HPDE6-E6E7 (cell line): ENCODE results near the gene TFB2M.

Source experiments
- DNase-seq: peaks from one replicate; pipeline ENCODE4 v3.0.0; 2011; ENCODE audit warnings: missing footprints; ENCODE audit errors: extremely low spot score

Gene TFB2M

DNA sequence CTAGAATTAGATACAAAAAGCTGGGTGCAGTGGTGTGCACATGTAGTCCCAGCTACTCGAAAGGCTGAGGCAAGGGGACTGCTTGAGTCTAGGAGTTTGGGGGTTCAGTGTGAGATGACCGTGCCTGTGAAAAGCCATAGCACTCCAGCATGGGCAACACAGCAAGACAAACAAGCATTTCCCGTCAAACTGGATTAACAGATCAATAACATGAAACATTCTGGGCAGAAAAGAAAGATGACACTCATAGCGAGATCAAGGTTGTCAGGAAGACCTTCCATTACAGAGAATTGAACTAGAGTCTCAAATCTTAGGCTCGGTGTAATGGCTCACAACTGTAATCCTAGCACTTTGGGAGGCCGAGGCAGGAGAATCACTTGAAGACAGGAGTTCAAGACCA, 14.0 kb downstream of the TFB2M start:
- DNase-seq, result no peak

DNA sequence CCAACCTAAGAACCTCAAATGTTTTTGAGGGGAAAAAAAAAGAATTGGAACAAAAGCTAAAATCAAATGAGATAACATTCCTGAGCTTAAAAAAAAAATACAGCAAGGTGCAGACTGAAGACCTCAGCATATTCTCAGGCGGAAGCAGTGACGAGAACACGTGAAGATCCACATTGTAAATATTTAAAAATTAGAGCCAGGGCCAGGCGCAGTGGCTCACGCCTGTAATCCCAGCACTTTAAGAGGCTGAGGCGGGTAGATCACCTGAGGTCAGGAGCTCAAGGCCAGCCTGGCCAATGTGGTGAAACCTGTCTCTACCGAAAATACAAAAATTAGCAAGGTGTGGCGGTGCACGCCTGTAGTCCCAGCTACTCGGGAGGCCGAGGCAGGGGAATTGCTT, 15.7 kb downstream of the TFB2M start:
- no peak for DNase-seq

DNA sequence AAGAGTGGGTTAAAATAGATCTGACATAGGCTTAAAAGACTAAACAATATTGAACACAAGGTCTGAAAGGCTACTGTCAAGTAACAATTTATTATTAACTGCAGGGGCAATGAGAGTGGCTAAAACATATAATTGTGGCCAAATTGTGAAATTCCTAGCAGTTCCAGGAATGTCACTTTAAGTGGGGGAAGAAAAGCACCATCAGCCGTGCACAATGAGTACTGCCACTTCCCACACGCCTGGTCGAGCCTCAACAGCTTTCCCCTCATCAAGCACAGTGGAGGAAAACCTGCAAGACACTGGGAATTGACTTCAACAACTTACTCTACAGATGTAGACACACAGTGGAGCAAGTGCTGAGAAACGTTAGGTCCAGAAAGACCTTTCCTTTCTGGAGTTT, 16.4 kb downstream of the TFB2M start:
- DNase-seq, result no peak

DNA sequence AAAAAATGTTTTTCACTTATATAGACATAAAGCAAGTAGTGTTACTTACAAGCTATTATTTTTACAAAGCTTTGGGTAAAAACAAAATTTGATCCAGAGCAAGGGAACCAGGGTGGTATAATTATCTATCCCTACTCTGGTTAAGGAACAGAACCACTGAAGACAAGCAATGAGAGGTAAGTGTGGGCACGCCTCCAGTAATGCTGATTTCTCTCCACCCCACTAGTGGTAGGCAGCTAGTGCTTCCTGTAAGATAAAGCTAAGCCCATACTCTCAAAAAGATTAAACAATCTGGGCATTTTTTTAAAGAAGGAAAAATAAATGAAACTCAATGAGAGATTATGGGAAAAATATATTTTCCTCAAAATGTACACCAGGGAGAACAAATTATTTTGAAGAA, 22.1 kb downstream of the TFB2M start:
- no peak for DNase-seq

DNA sequence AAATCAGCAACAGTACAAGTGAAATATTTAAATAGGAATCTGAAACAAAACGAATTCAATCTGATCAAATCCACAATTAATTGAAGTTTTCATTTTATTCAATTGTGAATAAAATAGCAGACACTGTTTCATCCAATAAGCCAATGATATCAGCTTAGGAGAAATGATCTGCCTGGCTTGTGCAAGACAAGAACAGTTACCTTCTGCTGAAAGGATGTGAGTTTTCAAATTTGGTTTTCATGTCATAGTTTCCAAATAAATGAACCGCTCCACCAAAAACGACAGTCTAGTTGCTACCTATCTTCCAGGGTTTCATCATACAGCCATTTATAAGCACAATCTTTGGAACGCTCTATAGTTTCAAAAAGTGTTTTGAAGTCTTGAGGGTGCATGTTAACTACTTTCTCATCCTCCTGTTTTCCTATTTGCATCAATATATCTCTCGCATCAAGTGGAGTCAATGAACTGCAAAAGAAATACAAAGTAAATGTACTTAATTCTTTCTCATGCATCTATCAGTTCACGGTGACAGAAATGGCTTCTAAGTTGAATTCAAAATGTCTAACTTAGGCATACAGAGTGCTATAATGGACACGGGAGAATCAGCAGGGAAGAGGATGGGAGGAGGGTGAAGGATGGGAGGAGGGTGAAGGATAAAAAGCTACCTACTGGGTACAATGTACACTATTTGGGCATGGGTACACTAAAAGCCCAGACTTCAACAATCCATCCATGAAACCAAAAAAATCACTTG, 25.1 kb downstream of the TFB2M start:
- no peak for DNase-seq

DNA sequence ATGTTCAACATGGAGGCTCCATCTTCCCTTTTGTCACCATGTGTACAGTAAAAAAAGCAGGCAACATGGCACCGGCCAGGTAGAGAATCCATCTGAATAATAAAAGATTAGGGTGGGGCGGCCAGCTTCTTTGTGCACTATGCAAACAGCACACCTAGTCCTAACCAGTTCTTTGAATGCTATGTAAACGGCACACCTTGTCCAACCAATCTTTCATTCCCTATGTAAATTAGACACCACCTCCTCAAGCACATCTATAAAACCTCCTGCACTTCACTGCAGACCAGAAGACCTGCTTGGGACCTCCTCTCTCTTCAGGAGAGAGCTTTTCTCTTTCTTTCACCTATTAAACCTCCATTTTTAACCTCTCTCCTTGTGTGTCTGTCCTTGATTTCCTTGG, 28.2 kb downstream of the TFB2M start:
- no peak for DNase-seq

DNA sequence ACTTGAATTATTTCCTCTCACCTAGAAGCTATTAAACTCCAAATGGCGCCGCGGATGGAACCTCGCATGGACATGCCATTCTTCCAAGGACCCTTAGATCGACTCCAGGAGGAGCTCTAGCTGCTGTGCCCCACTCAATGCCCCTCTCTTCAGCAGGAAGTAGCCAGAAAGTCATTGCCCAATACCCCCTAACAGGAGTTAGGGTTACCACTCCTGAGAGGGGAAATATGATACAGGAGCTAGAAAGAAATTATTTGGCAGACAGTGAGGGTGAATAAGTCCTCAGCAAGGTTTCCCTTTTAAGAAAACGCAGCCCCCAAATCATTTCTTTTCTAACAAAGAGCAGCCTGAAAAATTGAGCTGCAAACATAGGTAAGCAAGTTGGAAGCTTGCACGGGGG, 28.6 kb downstream of the TFB2M start:
- no peak for DNase-seq

DNA sequence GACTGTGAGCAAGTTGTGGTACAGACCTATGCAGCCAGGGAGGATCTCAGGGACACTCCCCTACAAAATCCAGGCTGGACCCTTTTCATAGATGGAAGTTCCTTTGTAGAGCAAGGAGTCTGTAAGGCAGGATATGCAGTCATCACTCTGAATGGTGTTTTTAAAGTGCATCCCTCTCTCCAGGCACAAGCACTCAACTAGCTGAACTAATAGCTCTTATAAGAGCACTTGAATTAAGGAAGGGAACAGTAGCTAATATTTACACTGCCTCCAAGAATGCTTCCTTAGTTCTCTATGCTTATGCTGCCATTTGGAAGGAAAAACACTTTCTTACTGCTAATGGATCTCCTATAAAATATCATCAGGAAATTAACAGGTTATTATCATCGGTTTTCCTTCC, 31.9 kb downstream of the TFB2M start:
- DNase-seq, result no peak

DNA sequence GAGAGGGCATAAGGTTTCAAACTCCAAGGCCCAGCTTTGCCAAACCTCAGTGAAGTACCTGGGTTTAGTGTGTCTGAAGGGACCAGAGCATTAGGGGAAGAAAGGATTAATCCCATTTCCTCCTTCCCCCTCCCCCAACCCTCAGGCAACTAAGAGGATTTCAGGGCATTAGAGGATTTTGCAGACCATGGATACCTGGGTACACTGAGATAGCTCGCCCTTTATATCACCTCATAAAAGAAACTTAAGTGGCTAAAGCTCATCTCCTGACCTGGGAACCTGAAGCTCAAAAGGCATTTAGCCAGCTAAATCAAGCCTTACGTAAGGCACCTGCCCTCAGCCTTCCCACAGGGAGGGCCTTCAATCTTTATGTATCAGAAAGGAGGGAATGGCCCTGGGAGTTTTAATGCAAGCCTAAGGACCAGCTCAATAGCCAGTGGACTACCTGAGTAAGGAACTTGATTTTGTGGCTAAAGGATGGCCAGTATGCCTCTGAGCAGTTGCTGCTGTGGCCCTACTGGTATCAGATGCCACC, 32.6 kb downstream of the TFB2M start:
- DNase-seq, result no peak

DNA sequence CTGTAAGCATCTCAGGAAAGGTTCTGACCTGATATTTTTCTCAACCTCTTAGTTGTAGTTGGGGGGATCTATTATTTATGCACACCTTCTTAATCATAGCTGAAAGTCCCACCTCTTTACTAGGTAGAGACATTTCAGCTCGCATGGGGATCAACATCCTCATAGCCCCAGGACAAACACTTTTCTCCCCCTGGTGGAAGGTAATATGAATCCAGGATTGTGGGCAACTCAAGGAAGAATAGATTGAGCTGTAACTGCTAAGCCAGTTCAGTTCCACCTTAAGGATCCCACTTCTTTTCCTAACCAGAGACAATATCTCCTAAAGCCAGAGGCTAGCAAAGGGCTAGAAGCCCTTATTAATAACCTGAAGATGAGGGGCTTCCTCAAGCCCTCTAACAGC, 33.5 kb downstream of the TFB2M start:
- no peak for DNase-seq

DNA sequence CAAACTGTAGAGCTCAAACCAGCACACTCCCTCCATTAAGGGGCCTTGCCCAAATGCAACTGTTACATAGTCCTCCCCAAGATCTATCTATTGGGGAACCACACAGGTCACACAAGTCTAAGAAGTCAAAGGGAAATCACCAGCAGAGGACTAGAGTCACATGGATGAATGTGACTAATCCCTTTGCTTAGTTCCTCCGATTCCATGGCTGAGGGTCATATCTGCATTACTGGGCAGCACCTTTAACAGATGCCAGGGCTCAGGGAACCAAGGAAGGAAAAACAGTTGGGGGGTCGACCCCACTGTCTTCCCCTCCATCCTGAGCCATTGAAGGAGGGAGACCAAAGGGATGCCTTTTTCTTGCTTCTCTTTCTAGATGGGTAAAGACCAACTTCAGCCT, 35.6 kb downstream of the TFB2M start:
- DNase-seq, result no peak

DNA sequence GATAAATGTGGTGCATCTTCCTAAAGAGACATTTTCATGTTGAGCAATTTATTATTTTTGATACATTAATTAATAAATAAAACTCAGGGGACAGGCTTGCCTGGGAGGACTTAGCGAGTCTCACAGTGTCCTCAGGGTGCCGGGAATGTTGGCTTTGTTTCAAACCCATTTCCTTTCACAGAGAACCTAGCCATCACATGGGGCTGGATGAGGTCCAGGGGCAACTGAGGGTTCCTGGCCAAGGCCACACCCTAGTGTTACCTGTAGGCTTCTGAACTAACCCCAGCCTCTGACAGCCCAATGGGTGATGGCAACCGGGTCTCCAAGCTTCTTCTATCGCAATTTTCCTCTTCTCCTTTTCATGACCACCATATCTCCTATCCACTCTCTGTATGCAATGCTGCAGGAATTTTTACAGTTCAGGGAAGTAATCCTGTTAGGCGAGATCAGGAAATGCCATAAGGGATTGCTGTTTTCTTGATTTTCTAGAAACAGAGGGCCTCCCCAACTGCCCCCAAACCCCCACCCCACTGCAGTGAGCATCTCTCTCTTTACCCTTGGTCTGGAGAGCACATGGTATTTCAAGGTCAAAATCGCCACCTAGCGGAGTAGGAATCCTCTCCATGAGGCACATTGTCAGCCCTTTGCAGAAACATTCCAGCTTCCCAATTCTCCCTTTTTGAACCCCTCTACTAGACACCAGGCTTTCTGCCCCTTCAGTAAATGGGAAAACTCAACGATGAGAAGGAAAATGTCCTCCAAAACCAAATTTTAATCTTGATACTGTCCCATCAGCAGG, 36.9 kb downstream of the TFB2M start:
- no peak for DNase-seq

DNA sequence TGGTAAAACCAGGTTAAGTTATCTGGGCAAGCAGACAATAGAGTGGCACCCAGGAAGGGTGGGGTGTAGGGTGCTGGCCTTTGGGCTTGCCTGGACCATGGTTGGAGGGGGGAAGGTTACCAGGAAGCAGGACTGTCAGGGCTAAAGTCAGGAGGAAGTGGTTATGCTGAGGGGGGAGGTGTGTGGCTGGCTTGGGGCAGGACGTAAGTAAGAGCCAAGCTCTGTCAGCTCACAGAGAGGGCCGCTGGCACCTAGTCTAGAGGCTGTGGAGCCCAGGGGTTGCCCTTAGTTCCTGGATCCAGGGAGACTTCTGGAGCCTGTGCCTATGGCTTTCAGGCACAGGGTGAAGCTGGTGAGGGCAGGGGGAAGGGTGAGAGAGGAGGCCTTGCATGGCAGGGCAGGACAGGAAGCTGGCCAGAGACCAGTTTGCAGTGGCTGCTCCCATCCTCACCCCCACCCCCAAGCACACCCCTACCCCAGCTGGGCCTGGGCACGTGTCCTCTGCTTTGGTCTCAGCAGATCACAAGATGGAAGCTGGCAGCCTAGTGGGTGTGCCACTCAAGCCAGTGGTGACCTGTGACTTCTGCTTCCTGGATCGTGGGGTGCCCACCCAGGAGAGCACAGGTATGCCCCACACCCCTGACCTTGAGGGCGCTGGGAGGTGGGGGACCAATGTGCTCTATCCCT, 38.5 kb downstream of the TFB2M start:
- DNase-seq, result no peak

DNA sequence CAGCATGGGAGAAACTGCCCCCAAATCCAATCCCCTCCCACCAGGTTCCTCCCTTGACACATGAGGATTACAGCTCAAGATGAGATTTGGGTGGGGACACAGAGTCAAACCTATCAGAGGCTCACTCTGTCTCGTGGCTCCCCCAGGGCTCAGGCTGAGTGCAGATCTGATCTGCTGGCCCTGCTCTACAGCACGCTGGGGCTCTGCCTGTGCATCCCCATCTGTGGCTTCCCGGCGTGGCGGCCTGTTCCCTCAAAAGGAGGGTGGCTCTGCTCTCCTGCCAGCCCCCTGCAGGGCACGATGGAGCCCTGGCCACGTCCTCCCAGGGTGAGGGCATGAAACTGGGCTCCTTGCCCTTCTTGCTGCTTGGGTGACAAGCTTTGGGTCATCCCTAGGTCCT, 39.1 kb downstream of the TFB2M start:
- DNase-seq, result no peak

DNA sequence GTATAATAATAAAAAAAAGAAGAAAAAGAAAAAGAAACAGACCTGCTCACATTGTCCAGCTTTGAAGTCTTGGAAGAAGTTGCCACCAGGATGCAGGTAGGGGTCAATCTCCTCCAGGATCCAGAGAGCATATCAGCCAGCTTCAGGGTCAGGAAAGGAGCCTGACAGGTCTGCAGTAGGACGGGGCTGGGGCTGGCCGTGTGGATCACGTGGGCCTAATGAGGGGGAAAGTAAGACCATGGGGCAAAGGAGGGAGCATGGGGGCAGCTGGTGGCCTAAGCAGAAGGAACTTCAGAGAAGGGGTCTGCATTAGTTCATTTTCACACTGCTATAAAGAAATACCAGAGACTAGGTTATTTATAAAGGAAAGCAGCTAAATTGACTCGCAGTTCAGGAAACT, 39.7 kb downstream of the TFB2M start:
- DNase-seq, result no peak

DNA sequence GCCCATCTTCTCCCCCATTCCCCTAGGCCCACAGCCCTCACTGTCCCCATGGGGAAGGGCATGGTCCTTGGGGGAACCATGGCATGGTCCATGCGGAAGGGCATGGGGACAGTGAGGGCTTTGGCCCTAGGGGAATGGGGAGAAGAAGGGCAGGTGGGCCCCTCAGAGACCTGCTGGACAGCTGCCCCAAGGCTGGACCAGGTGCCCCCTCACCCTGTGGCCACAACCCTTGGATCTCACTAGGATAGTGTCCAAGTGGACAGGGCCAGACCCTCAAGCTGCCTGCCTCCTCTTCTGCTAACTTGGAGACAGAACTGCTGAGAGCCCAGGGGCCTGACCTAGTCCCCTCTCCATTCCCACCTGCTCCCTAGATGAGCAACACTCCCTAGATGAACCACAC, 46.5 kb downstream of the TFB2M start:
- no peak for DNase-seq

DNA sequence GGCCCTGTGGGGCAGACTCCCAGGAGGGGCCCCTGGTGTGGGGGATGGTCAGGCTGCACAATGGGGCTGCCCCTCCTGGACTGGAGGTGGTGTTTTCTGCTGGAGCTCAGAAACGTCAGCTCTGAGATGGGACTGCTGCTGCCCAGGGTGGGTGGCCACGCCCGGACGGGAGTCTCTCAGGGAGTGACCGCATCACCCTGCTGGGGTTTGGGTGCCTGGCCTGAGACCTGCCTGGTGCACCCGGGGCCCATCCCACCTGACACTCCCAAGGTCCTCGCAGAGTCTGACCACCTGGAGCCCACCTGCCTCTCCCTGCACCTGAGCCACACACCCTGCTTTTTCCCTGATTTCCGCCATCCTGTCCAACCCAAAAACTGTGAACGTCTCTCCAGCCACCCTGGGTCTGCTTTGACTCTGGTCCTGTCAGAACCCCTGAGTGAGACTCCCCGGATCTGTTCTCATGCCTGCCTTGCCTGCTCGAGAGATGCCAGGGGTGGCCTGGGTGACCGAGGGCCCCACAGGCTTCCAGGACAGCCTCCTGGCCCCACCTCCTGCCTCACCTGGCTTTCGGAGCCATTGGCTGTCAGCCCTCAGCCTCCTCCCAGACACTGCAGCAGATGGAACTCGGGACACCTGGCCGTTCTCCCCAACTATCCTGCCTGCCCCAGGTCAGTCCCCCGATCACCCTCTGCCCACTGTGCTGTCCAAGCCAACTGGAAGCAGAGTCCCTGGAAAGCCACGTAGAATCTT, 47.4 kb downstream of the TFB2M start:
- no peak for DNase-seq

DNA sequence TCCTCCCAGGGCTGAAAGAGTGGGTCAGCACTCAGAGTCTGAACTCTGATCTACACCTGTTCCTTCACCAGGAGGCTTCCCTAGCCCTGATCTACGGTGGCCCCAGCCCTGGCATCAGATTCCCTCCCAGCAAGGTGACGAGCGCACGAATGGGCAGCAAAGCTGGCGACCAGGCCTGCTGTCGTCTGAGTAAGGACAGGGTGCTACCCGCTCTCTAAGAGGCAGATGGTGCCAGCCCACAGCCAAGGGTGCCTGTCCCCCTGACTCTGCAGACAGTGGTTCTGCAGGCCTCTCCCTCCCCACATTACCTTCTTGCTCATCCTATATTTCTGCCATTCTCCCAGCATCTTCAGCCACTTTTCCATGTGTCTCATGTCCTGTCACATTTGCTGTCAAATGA, 48.7 kb downstream of the TFB2M start:
- no peak for DNase-seq

DNA sequence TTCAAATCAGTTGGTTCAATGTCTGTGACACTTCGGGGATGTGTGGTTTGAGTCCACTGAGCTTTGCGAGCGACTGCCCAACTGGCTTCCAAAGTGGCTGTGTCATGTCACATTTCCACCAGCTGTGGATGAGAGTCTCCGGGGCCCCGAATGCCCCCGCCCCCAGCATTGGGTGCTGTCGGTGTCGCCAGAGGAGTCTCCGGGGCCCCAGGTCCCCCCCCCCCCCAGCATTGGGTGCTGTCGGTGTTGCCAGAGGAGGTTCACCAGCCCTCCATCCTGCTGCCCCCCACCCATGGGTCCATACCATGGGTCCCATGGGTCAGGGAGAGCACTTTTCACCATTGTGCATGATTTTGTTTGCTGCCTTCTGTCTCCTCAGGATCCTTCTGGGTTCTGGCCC, 49.9 kb downstream of the TFB2M start:
- no peak for DNase-seq

DNA sequence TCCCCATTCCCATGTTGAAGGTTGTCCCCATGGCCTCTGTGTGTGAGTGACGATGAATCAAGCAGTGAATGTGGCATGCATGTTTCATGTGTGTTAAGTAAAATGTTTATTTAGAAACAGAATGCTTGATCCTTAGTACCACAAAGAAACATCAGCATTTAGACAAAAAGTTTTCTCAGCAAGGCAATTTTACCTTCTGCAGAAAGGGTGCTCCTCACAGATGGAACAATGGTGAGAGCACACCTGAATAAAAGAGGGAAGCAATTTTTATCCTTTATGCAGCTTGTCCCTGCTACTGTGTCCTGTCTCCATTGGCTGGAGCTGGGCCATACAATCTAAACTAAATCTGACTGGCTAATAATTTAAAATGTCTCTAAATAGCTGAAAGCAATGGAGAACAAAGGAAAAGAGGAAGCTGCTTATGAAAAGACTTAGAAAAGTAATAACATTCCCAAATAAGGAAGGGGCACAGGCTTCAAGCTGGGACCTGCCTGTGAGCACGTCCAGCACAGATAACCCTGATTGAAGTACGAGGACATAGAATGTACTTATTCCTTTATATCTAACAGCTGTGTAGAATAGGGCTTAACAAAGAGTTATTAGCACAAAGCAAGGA, 50.6 kb downstream of the TFB2M start:
- DNase-seq, result no peak

DNA sequence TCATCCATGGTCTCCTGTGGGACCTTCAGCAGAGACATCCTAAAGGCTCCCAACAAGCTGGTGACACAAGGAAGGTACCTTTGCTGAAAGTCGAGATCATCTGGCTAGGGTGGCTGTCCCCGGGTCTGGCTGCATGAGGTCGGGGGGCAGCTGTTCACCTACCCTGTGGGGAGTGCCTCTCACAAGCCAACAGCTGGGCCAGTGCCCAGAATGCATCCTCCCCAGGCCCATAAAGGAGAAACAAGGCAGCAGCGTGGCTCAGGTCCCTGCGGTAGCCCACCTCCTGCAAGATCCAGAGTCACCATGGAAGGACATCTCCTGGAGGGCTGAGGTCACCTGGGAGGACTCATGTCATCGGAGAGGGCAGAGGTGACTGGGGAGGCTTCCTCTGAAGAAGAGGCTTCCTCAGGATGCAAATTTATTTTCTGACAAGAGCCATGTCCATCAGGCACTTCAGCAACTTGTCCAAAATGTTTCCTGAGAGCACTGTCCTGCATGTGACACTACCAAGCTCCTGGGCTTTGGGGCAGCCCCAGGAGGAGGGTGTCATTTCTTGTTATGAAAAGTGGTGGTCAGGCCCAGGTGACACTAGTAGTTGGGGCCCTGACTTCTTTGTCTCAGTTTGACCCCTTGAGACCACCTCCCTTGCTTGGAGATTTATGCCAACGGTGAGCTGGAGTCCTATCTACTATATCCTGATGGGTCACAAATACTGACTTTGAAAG, 52.3 kb downstream of the TFB2M start:
- DNase-seq, result no peak
